ENCODE results near the gene PCDH17.

DNA sequence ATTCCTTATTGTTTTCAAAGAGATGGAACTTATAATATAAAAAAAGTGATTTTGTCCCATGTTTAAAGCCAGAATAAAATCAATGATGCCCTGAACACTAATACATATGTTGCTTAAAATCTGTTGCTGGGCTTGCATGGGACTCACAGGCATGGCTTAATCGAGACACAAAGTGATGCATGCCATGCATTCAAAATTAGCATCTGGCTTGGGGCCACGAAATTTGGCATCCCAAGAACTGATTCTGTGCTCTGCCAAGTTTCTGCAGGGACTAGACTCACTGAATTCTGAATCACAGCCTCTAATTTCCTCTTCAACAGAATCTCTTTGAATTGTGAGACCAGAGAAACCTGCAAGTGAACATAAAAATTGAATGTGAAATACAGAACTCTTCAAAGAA lies 109.2 kb downstream of the PCDH17 start:
- TF ChIP-seq, protein P1, sequence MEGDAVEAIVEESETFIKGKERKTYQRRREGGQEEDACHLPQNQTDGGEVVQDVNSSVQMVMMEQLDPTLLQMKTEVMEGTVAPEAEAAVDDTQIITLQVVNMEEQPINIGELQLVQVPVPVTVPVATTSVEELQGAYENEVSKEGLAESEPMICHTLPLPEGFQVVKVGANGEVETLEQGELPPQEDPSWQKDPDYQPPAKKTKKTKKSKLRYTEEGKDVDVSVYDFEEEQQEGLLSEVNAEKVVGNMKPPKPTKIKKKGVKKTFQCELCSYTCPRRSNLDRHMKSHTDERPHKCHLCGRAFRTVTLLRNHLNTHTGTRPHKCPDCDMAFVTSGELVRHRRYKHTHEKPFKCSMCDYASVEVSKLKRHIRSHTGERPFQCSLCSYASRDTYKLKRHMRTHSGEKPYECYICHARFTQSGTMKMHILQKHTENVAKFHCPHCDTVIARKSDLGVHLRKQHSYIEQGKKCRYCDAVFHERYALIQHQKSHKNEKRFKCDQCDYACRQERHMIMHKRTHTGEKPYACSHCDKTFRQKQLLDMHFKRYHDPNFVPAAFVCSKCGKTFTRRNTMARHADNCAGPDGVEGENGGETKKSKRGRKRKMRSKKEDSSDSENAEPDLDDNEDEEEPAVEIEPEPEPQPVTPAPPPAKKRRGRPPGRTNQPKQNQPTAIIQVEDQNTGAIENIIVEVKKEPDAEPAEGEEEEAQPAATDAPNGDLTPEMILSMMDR (conservative IDR thresholded peaks at IDR 0.05; ENCODE audit: low read depth, low read length): no peak
- TF ChIP-seq SMC3 (IDR thresholded peaks at IDR 0.05; ENCODE audit: low read depth, low read length) (no peak), POLR2A (IDR thresholded peaks at IDR 0.05; ENCODE audit: low read depth, low read length) (no peak), MAZ (IDR thresholded peaks at IDR 0.05; ENCODE audit: borderline replicate concordance, low read depth, low read length) (no peak), CHD1 (IDR thresholded peaks at IDR 0.05; ENCODE audit: low read depth, low read length) (no peak), RCOR1 (IDR thresholded peaks at IDR 0.05; ENCODE audit: insufficient replicate concordance, low read length) (no peak), MXI1 (IDR thresholded peaks at IDR 0.05; ENCODE audit: borderline replicate concordance, low read depth, low read length) (no peak), MAFK (IDR thresholded peaks at IDR 0.05; ENCODE audit: low read depth, low read length) (no peak)
- TF ChIP-seq, protein P2, sequence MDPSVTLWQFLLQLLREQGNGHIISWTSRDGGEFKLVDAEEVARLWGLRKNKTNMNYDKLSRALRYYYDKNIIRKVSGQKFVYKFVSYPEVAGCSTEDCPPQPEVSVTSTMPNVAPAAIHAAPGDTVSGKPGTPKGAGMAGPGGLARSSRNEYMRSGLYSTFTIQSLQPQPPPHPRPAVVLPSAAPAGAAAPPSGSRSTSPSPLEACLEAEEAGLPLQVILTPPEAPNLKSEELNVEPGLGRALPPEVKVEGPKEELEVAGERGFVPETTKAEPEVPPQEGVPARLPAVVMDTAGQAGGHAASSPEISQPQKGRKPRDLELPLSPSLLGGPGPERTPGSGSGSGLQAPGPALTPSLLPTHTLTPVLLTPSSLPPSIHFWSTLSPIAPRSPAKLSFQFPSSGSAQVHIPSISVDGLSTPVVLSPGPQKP (IDR thresholded peaks at IDR 0.05; ENCODE audit: borderline replicate concordance, low read depth, low read length): no peak
- TF ChIP-seq, protein P3, sequence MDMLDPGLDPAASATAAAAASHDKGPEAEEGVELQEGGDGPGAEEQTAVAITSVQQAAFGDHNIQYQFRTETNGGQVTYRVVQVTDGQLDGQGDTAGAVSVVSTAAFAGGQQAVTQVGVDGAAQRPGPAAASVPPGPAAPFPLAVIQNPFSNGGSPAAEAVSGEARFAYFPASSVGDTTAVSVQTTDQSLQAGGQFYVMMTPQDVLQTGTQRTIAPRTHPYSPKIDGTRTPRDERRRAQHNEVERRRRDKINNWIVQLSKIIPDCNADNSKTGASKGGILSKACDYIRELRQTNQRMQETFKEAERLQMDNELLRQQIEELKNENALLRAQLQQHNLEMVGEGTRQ (IDR thresholded peaks at IDR 0.05; ENCODE audit: low read depth, low read length): no peak
